SIG-M5 treated with dmso at 0.1 percent for 504 hours (cell line): ENCODE data around the gene PRKAB1.
"Not testable (repeated sequence)": the region's sequence is repeated elsewhere in the genome, so short reads cannot be mapped to it uniquely, and the experiment has no call there.

Experiments used
- DNase-seq: peaks from one replicate; lab custom pipeline; 2025; ENCODE audit not compliant: unreplicated experiment; lab: John Stamatoyannopoulos, UW

Gene PRKAB1

GRCh38 chr12:119667577-119668323 is at the start of gene PRKAB1:
TSS of gene PRKAB1 (plus strand) at chr12:119668133. CDS start at chr12:119668245, 112 bp downstream.
- peak; percentile 98 for DNase-seq

GRCh38 chr12:119618328-119618896 is 49.5 kb upstream of the PRKAB1 start:
- not testable (repeated sequence) for DNase-seq

GRCh38 chr12:119620490-119620889 is 47.4 kb upstream of the PRKAB1 start:
- DNase-seq = no peak

- DNase-seq = no peak
These were observed 46.1 kb upstream of the PRKAB1 start for GRCh38 chr12:119621878-119622277.

- no peak for DNase-seq
These were observed 43.0 kb upstream of the PRKAB1 start for GRCh38 chr12:119624966-119625365.

GRCh38 chr12:119627019-119627643 is 40.8 kb upstream of the PRKAB1 start:
- no peak for DNase-seq

- no peak for DNase-seq
These were observed 40.2 kb upstream of the PRKAB1 start for GRCh38 chr12:119627686-119628085.

GRCh38 chr12:119630223-119630780 is 37.6 kb upstream of the PRKAB1 start:
- no peak for DNase-seq

- DNase-seq = no peak
These were observed 36.9 kb upstream of the PRKAB1 start for GRCh38 chr12:119630962-119631550.

- no peak for DNase-seq
These were observed 35.8 kb upstream of the PRKAB1 start for GRCh38 chr12:119631930-119632678.

- DNase-seq = no peak
These were observed 33.2 kb upstream of the PRKAB1 start for GRCh38 chr12:119634743-119635142.

- no peak for DNase-seq
These were observed 24.9 kb upstream of the PRKAB1 start for GRCh38 chr12:119642986-119643385.

GRCh38 chr12:119644930-119645329 is 23.0 kb upstream of the PRKAB1 start:
- no peak for DNase-seq

- no peak for DNase-seq
These were observed 22.3 kb upstream of the PRKAB1 start for GRCh38 chr12:119645535-119646059.

- peak; percentile 23 for DNase-seq
These were observed 18.6 kb upstream of the PRKAB1 start for GRCh38 chr12:119649202-119649808.

- no peak for DNase-seq
These were observed 15.3 kb upstream of the PRKAB1 start for GRCh38 chr12:119652665-119653064.

- not testable (repeated sequence) for DNase-seq
These were observed 10.9 kb upstream of the PRKAB1 start for GRCh38 chr12:119657001-119657400.

- not testable (repeated sequence) for DNase-seq
These were observed 9.8 kb upstream of the PRKAB1 start for GRCh38 chr12:119658166-119658565.

GRCh38 chr12:119659289-119659897 is 8.5 kb upstream of the PRKAB1 start:
- DNase-seq = peak; percentile 74

GRCh38 chr12:119660076-119660475 is 7.9 kb upstream of the PRKAB1 start:
- DNase-seq = peak; percentile 31
